HCT116 (cell line): ENCODE data around the gene MEP1B.

Source experiments
- CTCF ChIP-seq, 3 experiments: fragments of 200-600 bp in 1 of 3; sonication (generic) in 1 of 3; IDR thresholded peaks in 2 of 3; conservative IDR thresholded peaks in 1 of 3; 2 replicates each; pipeline ENCODE4 v1.5.1; 2012 to 2017; ENCODE audit warnings: low read depth in 2 of 3, low read length in 2 of 3, antibody characterized with exemption in 1 of 3, borderline replicate concordance in 1 of 3, control low read depth in 1 of 3, mild to moderate bottlenecking in 1 of 3, mixed read lengths in 1 of 3, mixed run types in 1 of 3, moderate library complexity in 1 of 3; ENCODE audit not compliant: insufficient read depth in 1 of 3
- EGR1 ChIP-seq: IDR thresholded peaks from 2 replicates; pipeline ENCODE4 v1.6.1; 2012; ENCODE audit warnings: low read depth
- EZH2phosphoT487 ChIP-seq: fragments of 200-600 bp; IDR thresholded peaks from 2 replicates; pipeline ENCODE4 v1.6.1; 2018; ENCODE audit warnings: antibody characterized with exemption, borderline replicate concordance
- POLR2A ChIP-seq: IDR thresholded peaks from 2 replicates; pipeline ENCODE4 v1.7.0; 2011; ENCODE audit warnings: borderline replicate concordance; ENCODE audit not compliant: insufficient read depth, insufficient read length; ENCODE audit errors: extremely low read depth
- POLR2AphosphoS5 ChIP-seq: IDR thresholded peaks from 2 replicates; pipeline ENCODE4 v1.6.1; 2011; ENCODE audit warnings: mild to moderate bottlenecking, low read depth, low read length, moderate library complexity
- SP1 ChIP-seq: IDR thresholded peaks from 2 replicates; pipeline ENCODE4 v1.6.1; 2012; ENCODE audit warnings: low read depth

GRCh38 chr18:32160547-32160946 lies 29.3 kb upstream of the MEP1B start:
- TF ChIP-seq SP1 (no peak), POLR2A (no peak), EGR1 (no peak), POLR2AphosphoS5 (no peak), EZH2phosphoT487 (no peak), CTCF (IDR thresholded peaks at IDR 0.05 in 2 of 3, conservative IDR thresholded peaks at IDR 0.05 in 1 of 3; ENCODE audit: borderline replicate concordance in 1 of 3, insufficient read depth in 1 of 3, low read depth in 2 of 3, low read length in 2 of 3) (no peak)
